Tibial nerve (tissue), 4 donors: ENCODE measurements around the gene CAMTA1.

ENCODE experiments used
- CTCF ChIP-seq, 5 experiments: fragments of 200-600 bp in 3 of 5; fragments of 450-650 bp in 2 of 5; sonication (generic) in 3 of 5; IDR thresholded peaks; one replicate each; pipeline ENCODE4 v1.5.1; 2016 to 2019; ENCODE audit warnings: antibody characterized with exemption in 5 of 5, mild to moderate bottlenecking in 3 of 5, moderate library complexity in 2 of 5
- EP300 ChIP-seq, 2 donors: sonication (generic); formaldehyde crosslinking; IDR thresholded peaks; one replicate each; pipeline ENCODE4 v1.6.1; 2017; ENCODE audit warnings: antibody characterized with exemption in 2 of 2, mild to moderate bottlenecking in 1 of 2

- no peak for TF ChIP-seq CTCF (IDR thresholded peaks at IDR 0.05)
- no peak for TF ChIP-seq EP300 (IDR thresholded peaks at IDR 0.05)
Observed at GRCh38 chr1:6909857-6910256, 124.6 kb downstream of the CAMTA1 start.
